LNCaP clone FGC (cell line): ENCODE measurements around the gene PPM1D.

Source experiments
- DNase-seq: peaks from one replicate; pipeline ENCODE4 v3.0.0-alpha.2; 2011; ENCODE audit warnings: low read depth
- H3K4me3 ChIP-seq: 2 replicates; pipeline ENCODE4 v1.5.1; 2011; ENCODE audit warnings: mild to moderate bottlenecking, low read depth, low read length, control low read depth
- CTCF ChIP-seq: IDR thresholded peaks from 2 replicates; pipeline ENCODE4 v1.5.1; 2012; ENCODE audit warnings: mild to moderate bottlenecking; ENCODE audit not compliant: control insufficient read depth, insufficient read depth; ENCODE audit errors: extremely low read depth

Gene PPM1D

GRCh38 chr17:60615108-60615507 is 15.1 kb downstream of the PPM1D start:
- no peak for DNase-seq
- no peak overlapping the region for H3K4me3 ChIP-seq
- no peak for TF ChIP-seq CTCF

GRCh38 chr17:60615840-60616239 is 15.8 kb downstream of the PPM1D start:
- H3K4me3 ChIP-seq: no peak overlapping the region
- no peak for TF ChIP-seq CTCF
- DNase-seq: no peak

- no peak overlapping the region for H3K4me3 ChIP-seq
- no peak for TF ChIP-seq CTCF
Measured at GRCh38 chr17:60618080-60618479, 18.1 kb downstream of the PPM1D start.

GRCh38 chr17:60618854-60619526 is 19.0 kb downstream of the PPM1D start:
- no peak for DNase-seq
- TF ChIP-seq CTCF: no peak
- no peak overlapping the region for H3K4me3 ChIP-seq

More at GRCh38 chr17:60618080-60618479, 18.1 kb downstream of the PPM1D start:
- no peak for DNase-seq

- no peak overlapping the region for H3K4me3 ChIP-seq
- no peak for TF ChIP-seq CTCF
- DNase-seq: no peak
Measured at GRCh38 chr17:60622961-60623360, 23.0 kb downstream of the PPM1D start.

GRCh38 chr17:60623415-60623814 is 23.4 kb downstream of the PPM1D start:
- H3K4me3 ChIP-seq: no peak overlapping the region
- no peak for DNase-seq
- no peak for TF ChIP-seq CTCF

GRCh38 chr17:60627124-60627523 is 27.1 kb downstream of the PPM1D start:
- DNase-seq: no peak
- H3K4me3 ChIP-seq: no peak overlapping the region
- no peak for TF ChIP-seq CTCF
